ENCODE results near the gene RHOB. TPM values are rescaled to one million over a fixed set of nuclear protein-coding genes. Genes with fewer than 3 reads are reported as not detected.

RHOB gene
- total and polyA plus RNA-seq, 2 of the 13 experiments (the other 11 are each of a cell fraction or from before 2014, with no cell fraction given) = 192 to 268 TPM

DNA sequence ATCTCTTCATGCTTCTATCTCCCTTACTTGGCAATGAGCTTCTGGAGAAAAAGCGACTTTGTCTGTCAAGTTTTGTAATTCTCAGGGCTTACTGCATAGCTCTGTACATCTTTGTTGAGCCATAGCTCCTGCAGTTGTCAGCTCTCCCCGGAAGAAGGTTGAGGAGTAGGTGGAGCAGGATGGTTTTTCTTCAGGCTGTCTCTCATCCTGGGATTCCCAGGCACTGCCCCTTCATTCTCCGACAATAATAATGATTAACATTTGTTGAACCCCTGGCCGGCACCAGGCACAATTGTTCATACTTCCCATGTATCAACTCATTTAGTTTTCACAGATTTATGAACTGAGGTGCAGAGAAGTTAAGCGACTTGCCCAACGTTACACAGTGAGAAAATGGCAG, 23.5 kb upstream of the RHOB start (continued):
- TF ChIP-seq, protein P1, sequence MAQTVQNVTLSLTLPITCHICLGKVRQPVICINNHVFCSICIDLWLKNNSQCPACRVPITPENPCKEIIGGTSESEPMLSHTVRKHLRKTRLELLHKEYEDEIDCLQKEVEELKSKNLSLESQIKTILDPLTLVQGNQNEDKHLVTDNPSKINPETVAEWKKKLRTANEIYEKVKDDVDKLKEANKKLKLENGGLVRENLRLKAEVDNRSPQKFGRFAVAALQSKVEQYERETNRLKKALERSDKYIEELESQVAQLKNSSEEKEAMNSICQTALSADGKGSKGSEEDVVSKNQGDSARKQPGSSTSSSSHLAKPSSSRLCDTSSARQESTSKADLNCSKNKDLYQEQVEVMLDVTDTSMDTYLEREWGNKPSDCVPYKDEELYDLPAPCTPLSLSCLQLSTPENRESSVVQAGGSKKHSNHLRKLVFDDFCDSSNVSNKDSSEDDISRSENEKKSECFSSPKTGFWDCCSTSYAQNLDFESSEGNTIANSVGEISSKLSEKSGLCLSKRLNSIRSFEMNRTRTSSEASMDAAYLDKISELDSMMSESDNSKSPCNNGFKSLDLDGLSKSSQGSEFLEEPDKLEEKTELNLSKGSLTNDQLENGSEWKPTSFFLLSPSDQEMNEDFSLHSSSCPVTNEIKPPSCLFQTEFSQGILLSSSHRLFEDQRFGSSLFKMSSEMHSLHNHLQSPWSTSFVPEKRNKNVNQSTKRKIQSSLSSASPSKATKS (CRISPR knock-in tag; IDR thresholded peaks at IDR 0.05) = no peak
- no peak for TF ChIP-seq MBNL3 (CRISPR knock-in tag; conservative IDR thresholded peaks at IDR 0.05)

DNA sequence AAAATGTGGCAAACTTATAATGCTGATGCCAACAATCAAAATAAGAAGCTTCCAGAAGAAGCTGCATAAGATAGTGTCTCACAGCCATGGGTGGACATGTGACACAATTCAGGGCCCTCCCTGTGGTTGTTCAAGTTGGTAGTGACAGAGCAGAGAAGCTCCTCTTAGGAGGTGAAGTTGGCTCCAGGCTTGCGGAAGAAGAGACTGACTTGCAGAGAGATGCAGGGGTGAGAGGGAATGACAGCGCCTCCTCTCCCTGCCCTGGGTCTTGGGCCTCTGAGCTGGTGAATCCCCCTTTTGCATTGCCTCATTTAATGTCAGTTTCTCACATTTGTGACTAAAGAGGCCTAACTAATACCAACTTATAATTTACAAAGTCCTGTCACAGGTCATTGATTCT, 23.0 kb upstream of the RHOB start:
- H4K20me1 ChIP-seq (ENCODE audit: insufficient read depth, low read length) = no peaks in the 10 kb centered on the region
- 92% methylated on average over 2 of the region's 2 CpGs for WGBS (ENCODE audit: low lambda C conversion rate)
- H2AFZ ChIP-seq (ENCODE audit: low read length) = no peak overlapping the region
- ChIA-PET POLR2A (interaction anchor here (1.1 to 8.6 kb wide), 5 partner anchors 12 to 26 kb away, joined by 3 to 95 read pairs (median 7); partner anchors contain the start of gene RHOB), CTCF (ENCODE audit: low intra/inter-chr PET ratio, low total read pairs) (no interaction called here)
- H3K36me3 ChIP-seq (replicated peaks in 1 of 2; ENCODE audit: control insufficient read depth in 1 of 2, insufficient read depth in 2 of 2, low read length in 2 of 2) = no peaks in the 10 kb centered on the region
- in situ Hi-C loops (cut with HindIII; ENCODE audit: extremely low pct_ligation_motif_present, low pct_unique_long_range_greater_than_20kb) (no loop called here), intact Hi-C loops (cut with micrococcal nuclease; ENCODE audit: unreplicated experiment) (no loop called here)
- DNase-seq (ENCODE audit: low spot score) (no peak), FAIRE-seq (no peak), ATAC-seq (no peak)
- no peak overlapping the region for H3K9ac ChIP-seq (ENCODE audit: insufficient read depth, low read depth, low read length)
- no peaks in the 10 kb centered on the region for H3K79me2 ChIP-seq (ENCODE audit: insufficient read depth, low read length)
- no peak overlapping the region for H3K4me2 ChIP-seq (ENCODE audit: low read depth, low read length)
- H3K4me3 ChIP-seq (replicated peaks in 1 of 3; ENCODE audit: insufficient read depth in 1 of 3, low read depth in 2 of 3, low read length in 3 of 3) = no peak overlapping the region
- BruUV-seq (replicated peaks) = no TSS peak
- H3K4me1 ChIP-seq (ENCODE audit: insufficient read depth, low read length) = peaks cover 67% of the 10 kb centered on the region
- H3K27ac ChIP-seq (ENCODE audit: extremely low read length, insufficient read depth, low read length) = no peak overlapping the region
- H3K27me3 ChIP-seq (ENCODE audit: control insufficient read depth in 1 of 2, insufficient read depth in 2 of 2, low read length in 2 of 2) = peaks cover 1 to 49% of the 10 kb centered on the region in 2 experiments
- no peaks in the 10 kb centered on the region for H3K9me3 ChIP-seq (ENCODE audit: low read length)
- TF ChIP-seq GTF2F1 (IDR thresholded peaks at IDR 0.05; ENCODE audit: low read length) = no peak
- TF ChIP-seq RFX5 (IDR thresholded peaks at IDR 0.05; ENCODE audit: low read depth, low read length) = no peak
- TF ChIP-seq HMG20B (CRISPR knock-in tag; conservative IDR thresholded peaks at IDR 0.05) = no peak
- TF ChIP-seq ZNF879 (CRISPR knock-in tag; IDR thresholded peaks at IDR 0.05) = no peak
- TF ChIP-seq STAT5B (CRISPR knock-in tag; IDR thresholded peaks at IDR 0.05) = no peak
- TF ChIP-seq, protein P2, sequence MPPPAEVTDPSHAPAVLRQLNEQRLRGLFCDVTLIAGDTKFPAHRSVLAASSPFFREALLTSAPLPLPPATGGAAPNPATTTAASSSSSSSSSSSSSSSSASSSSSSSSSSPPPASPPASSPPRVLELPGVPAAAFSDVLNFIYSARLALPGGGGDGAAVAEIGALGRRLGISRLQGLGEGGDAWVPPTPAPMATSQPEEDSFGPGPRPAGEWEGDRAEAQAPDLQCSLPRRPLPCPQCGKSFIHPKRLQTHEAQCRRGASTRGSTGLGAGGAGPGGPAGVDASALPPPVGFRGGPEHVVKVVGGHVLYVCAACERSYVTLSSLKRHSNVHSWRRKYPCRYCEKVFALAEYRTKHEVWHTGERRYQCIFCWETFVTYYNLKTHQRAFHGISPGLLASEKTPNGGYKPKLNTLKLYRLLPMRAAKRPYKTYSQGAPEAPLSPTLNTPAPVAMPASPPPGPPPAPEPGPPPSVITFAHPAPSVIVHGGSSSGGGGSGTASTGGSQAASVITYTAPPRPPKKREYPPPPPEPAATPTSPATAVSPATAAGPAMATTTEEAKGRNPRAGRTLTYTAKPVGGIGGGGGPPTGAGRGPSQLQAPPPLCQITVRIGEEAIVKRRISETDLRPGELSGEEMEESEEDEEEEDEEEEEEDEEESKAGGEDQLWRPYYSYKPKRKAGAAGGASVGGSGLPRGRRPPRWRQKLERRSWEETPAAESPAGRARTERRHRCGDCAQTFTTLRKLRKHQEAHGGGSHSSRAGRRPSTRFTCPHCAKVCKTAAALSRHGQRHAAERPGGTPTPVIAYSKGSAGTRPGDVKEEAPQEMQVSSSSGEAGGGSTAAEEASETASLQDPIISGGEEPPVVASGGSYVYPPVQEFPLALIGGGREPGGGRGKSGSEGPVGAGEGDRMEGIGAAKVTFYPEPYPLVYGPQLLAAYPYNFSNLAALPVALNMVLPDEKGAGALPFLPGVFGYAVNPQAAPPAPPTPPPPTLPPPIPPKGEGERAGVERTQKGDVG (CRISPR knock-in tag; IDR thresholded peaks at IDR 0.05; ENCODE audit: borderline replicate concordance) = no peak
- no peak for TF ChIP-seq SNAPC2 (CRISPR knock-in tag; IDR thresholded peaks at IDR 0.05)
- TF ChIP-seq, protein P3, sequence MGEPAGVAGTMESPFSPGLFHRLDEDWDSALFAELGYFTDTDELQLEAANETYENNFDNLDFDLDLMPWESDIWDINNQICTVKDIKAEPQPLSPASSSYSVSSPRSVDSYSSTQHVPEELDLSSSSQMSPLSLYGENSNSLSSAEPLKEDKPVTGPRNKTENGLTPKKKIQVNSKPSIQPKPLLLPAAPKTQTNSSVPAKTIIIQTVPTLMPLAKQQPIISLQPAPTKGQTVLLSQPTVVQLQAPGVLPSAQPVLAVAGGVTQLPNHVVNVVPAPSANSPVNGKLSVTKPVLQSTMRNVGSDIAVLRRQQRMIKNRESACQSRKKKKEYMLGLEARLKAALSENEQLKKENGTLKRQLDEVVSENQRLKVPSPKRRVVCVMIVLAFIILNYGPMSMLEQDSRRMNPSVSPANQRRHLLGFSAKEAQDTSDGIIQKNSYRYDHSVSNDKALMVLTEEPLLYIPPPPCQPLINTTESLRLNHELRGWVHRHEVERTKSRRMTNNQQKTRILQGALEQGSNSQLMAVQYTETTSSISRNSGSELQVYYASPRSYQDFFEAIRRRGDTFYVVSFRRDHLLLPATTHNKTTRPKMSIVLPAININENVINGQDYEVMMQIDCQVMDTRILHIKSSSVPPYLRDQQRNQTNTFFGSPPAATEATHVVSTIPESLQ (CRISPR knock-in tag; conservative IDR thresholded peaks at IDR 0.05) = no peak
- TF ChIP-seq, protein P4, sequence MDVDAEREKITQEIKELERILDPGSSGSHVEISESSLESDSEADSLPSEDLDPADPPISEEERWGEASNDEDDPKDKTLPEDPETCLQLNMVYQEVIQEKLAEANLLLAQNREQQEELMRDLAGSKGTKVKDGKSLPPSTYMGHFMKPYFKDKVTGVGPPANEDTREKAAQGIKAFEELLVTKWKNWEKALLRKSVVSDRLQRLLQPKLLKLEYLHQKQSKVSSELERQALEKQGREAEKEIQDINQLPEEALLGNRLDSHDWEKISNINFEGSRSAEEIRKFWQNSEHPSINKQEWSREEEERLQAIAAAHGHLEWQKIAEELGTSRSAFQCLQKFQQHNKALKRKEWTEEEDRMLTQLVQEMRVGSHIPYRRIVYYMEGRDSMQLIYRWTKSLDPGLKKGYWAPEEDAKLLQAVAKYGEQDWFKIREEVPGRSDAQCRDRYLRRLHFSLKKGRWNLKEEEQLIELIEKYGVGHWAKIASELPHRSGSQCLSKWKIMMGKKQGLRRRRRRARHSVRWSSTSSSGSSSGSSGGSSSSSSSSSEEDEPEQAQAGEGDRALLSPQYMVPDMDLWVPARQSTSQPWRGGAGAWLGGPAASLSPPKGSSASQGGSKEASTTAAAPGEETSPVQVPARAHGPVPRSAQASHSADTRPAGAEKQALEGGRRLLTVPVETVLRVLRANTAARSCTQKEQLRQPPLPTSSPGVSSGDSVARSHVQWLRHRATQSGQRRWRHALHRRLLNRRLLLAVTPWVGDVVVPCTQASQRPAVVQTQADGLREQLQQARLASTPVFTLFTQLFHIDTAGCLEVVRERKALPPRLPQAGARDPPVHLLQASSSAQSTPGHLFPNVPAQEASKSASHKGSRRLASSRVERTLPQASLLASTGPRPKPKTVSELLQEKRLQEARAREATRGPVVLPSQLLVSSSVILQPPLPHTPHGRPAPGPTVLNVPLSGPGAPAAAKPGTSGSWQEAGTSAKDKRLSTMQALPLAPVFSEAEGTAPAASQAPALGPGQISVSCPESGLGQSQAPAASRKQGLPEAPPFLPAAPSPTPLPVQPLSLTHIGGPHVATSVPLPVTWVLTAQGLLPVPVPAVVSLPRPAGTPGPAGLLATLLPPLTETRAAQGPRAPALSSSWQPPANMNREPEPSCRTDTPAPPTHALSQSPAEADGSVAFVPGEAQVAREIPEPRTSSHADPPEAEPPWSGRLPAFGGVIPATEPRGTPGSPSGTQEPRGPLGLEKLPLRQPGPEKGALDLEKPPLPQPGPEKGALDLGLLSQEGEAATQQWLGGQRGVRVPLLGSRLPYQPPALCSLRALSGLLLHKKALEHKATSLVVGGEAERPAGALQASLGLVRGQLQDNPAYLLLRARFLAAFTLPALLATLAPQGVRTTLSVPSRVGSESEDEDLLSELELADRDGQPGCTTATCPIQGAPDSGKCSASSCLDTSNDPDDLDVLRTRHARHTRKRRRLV (CRISPR knock-in tag; IDR thresholded peaks at IDR 0.05) = no peak
